IMR-90 (cell line): Measurements from ENCODE around the gene MTHFSD. TPM values are rescaled to one million over a fixed set of nuclear protein-coding genes. Genes with fewer than 3 reads are reported as not detected.

Experiments
- ATAC-seq: fragments of 200-7000 bp; cut with Tn5 transposase; 2 replicates; pipeline ENCODE4 v1.9.1; 2020; ENCODE audit warnings: low read depth, mild to moderate bottlenecking, moderate library complexity
- BruUV-seq: library from RNA; stranded (reverse); fragments of 400-500 nt; replicated peaks from 2 replicates; lab custom pipeline; 2021; lab: Mats Ljungman, UMichigan
- CTCF ChIA-PET: fragments of 300-600 bp; formaldehyde crosslinking; extraction: SDS; loops from one replicate; lab custom pipeline; 2021; ENCODE audit warnings: antibody characterized with exemption; lab: Yijun Ruan, JAX
- POLR2A ChIA-PET: fragments of 300-600 bp; sonication (Branson Sonifier 250); formaldehyde crosslinking; loops from one replicate; lab custom pipeline; 2022; ENCODE audit warnings: antibody characterized with exemption; ENCODE audit not compliant: unreplicated experiment; lab: Charles Lee
- DNase-seq: peaks from one replicate; pipeline ENCODE4 v3.0.0; 2013
- H2AFZ ChIP-seq: replicated peaks from 2 replicates; pipeline ENCODE3; 2013; ENCODE audit warnings: low read length, mild to moderate bottlenecking; ENCODE audit not compliant: poor library complexity
- H2AK5ac ChIP-seq: 2 replicates; pipeline ENCODE4 v1.6.1; 2013; ENCODE audit warnings: low read depth, low read length, inconsistent platforms
- H2AK9ac ChIP-seq: replicated peaks from 2 replicates; pipeline ENCODE3; 2013; ENCODE audit warnings: mild to moderate bottlenecking, low read depth, low read length, moderate library complexity; ENCODE audit not compliant: poor library complexity
- H2BK120ac ChIP-seq: 2 replicates; pipeline ENCODE4 v1.6.1; 2013; ENCODE audit warnings: low read depth, low read length, inconsistent platforms
- H2BK15ac ChIP-seq: 3 replicates; pipeline ENCODE4 v1.6.1; 2013; ENCODE audit warnings: low read depth, low read length, inconsistent platforms
- H2BK20ac ChIP-seq: 2 replicates; pipeline ENCODE4 v1.6.1; 2013; ENCODE audit warnings: low read depth, mild to moderate bottlenecking, inconsistent platforms, low read length, moderate library complexity
- H2BK5ac ChIP-seq: 2 replicates; pipeline ENCODE4 v1.6.1; 2013; ENCODE audit warnings: mild to moderate bottlenecking, low read depth, low read length, inconsistent platforms; ENCODE audit not compliant: poor library complexity, severe bottlenecking
- H3K14ac ChIP-seq: replicated peaks from 2 replicates; pipeline ENCODE4 v1.6.1; 2013; ENCODE audit warnings: low read depth, low read length, inconsistent platforms
- H3K18ac ChIP-seq: 2 replicates; pipeline ENCODE4 v1.6.1; 2013; ENCODE audit warnings: low read depth, low read length, control low read depth
- H3K23ac ChIP-seq: 2 replicates; pipeline ENCODE4 v1.6.1; 2013; ENCODE audit warnings: low read depth, low read length, inconsistent platforms
- H3K27ac ChIP-seq: 2 replicates; pipeline ENCODE4 v1.5.1; 2013; ENCODE audit warnings: mild to moderate bottlenecking, control low read depth, low read length; ENCODE audit not compliant: insufficient read depth
- H3K27me3 ChIP-seq: 2 replicates; pipeline ENCODE4 v1.6.1; 2013; ENCODE audit warnings: low read length; ENCODE audit not compliant: control insufficient read depth, insufficient read depth
- H3K36me3 ChIP-seq: 2 replicates; pipeline ENCODE4 v1.6.1; 2013; ENCODE audit warnings: low read length, mixed read lengths; ENCODE audit not compliant: control insufficient read depth, insufficient read depth
- H3K4ac ChIP-seq: 2 replicates; pipeline ENCODE4 v1.6.1; 2013; ENCODE audit warnings: low read depth, low read length, inconsistent platforms
- H3K4me1 ChIP-seq: 2 replicates; pipeline ENCODE4 v1.6.1; 2013; ENCODE audit warnings: low read length, mixed read lengths; ENCODE audit not compliant: control insufficient read depth, insufficient read depth
- H3K4me2 ChIP-seq: 2 replicates; pipeline ENCODE4 v1.6.1; 2013; ENCODE audit warnings: low read depth, mild to moderate bottlenecking, control low read depth, low read length, moderate library complexity
- H3K4me3 ChIP-seq: 2 replicates; pipeline ENCODE4 v1.5.1; 2013; ENCODE audit warnings: low read depth, mild to moderate bottlenecking, control low read depth, low read length, moderate library complexity; ENCODE audit not compliant: insufficient read depth
- H3K56ac ChIP-seq: 2 replicates; pipeline ENCODE4 v1.6.1; 2013; ENCODE audit warnings: low read length, inconsistent platforms; ENCODE audit not compliant: insufficient read depth; ENCODE audit errors: extremely low read depth
- H3K79me1 ChIP-seq, 2 experiments: 2 replicates each; pipeline ENCODE4 v1.6.1; 2013; ENCODE audit warnings: low read length in 2 of 2, inconsistent platforms in 1 of 2, low read depth in 1 of 2
- H3K9ac ChIP-seq: 2 replicates; pipeline ENCODE4 v1.6.1; 2013; ENCODE audit warnings: low read depth, low read length, control low read depth
- H3K9me1 ChIP-seq: 2 replicates; pipeline ENCODE4 v1.6.1; 2013; ENCODE audit warnings: low read length, inconsistent platforms; ENCODE audit not compliant: insufficient read depth
- H3K9me3 ChIP-seq: 2 replicates; pipeline ENCODE4 v1.6.1; 2013; ENCODE audit warnings: low read length; ENCODE audit not compliant: control insufficient read depth, insufficient read depth
- H4K20me1 ChIP-seq: 2 replicates; pipeline ENCODE4 v1.6.1; 2013; ENCODE audit warnings: low read length, inconsistent platforms; ENCODE audit not compliant: insufficient read depth
- H4K5ac ChIP-seq: 2 replicates; pipeline ENCODE4 v1.6.1; 2013; ENCODE audit warnings: mild to moderate bottlenecking, low read depth, low read length, control low read depth
- H4K8ac ChIP-seq, 2 experiments: 2 replicates each; pipeline ENCODE4 v1.6.1; 2013; ENCODE audit warnings: low read depth in 2 of 2, low read length in 2 of 2, control low read depth in 1 of 2, inconsistent platforms in 1 of 2
- H4K91ac ChIP-seq: 2 replicates; pipeline ENCODE4 v1.6.1; 2013; ENCODE audit warnings: low read depth, low read length, inconsistent platforms; ENCODE audit not compliant: insufficient read depth
- BHLHE40 ChIP-seq: fragments of 150-350 bp; IDR thresholded peaks from 2 replicates; pipeline ENCODE4 v1.6.1; 2016; ENCODE audit warnings: mild to moderate bottlenecking, low read depth, low read length
- CEBPB ChIP-seq: IDR thresholded peaks from 2 replicates; pipeline ENCODE4 v1.6.1; 2012; ENCODE audit warnings: low read depth, low read length, improper control_type of control experiment
- CHD1 ChIP-seq: IDR thresholded peaks from 2 replicates; pipeline ENCODE4 v1.6.1; 2012; ENCODE audit warnings: low read depth, low read length, improper control_type of control experiment
- CTCF ChIP-seq: conservative IDR thresholded peaks from 2 replicates; pipeline ENCODE4 v1.5.1; 2012; ENCODE audit warnings: mild to moderate bottlenecking, low read depth, low read length, improper control_type of control experiment
- ELK1 ChIP-seq: fragments of 150-350 bp; IDR thresholded peaks from 2 replicates; pipeline ENCODE4 v1.6.1; 2016; ENCODE audit warnings: low read depth, mild to moderate bottlenecking, low read length, moderate library complexity, borderline replicate concordance
- MAFK ChIP-seq: IDR thresholded peaks from 2 replicates; pipeline ENCODE4 v1.6.1; 2012; ENCODE audit warnings: low read depth, low read length, improper control_type of control experiment
- MAZ ChIP-seq: IDR thresholded peaks from 2 replicates; pipeline ENCODE4 v1.6.1; 2012; ENCODE audit warnings: low read depth, mild to moderate bottlenecking, low read length, improper control_type of control experiment, moderate library complexity, borderline replicate concordance
- MXI1 ChIP-seq: IDR thresholded peaks from 2 replicates; pipeline ENCODE4 v1.6.1; 2012; ENCODE audit warnings: low read depth, mild to moderate bottlenecking, low read length, moderate library complexity, borderline replicate concordance
- NFE2L2 ChIP-seq: fragments of 150-350 bp; IDR thresholded peaks from 2 replicates; pipeline ENCODE4 v1.6.1; 2016; ENCODE audit warnings: low read depth, mild to moderate bottlenecking, low read length
- POLR2A ChIP-seq: IDR thresholded peaks from 2 replicates; pipeline ENCODE4 v1.6.1; 2012; ENCODE audit warnings: mild to moderate bottlenecking, low read depth, low read length
- RCOR1 ChIP-seq: IDR thresholded peaks from 2 replicates; pipeline ENCODE4 v1.6.1; 2012; ENCODE audit warnings: mild to moderate bottlenecking, low read length, improper control_type of control experiment; ENCODE audit not compliant: insufficient replicate concordance
- RFX5 ChIP-seq: IDR thresholded peaks from 2 replicates; pipeline ENCODE4 v1.8.0; 2012; ENCODE audit warnings: low read depth, mild to moderate bottlenecking, low read length, moderate library complexity
- USF2 ChIP-seq: fragments of 150-350 bp; IDR thresholded peaks from 2 replicates; pipeline ENCODE4 v1.6.1; 2017; ENCODE audit warnings: mild to moderate bottlenecking, antibody characterized with exemption, low read length, low read depth
- WGBS, 2 experiments: methylation state at CpG; one replicate each; pipeline versions ENCODE4 v1.1.5 to v1.1.7; 2013; ENCODE audit warnings: missing lambda C conversion rate in 2 of 2; ENCODE audit not compliant: insufficient read length in 1 of 2; ENCODE audit errors: extremely low coverage in 2 of 2; 5-methylcytosine and 5-hydroxymethylcytosine counted together
- dilution Hi-C: fragments of 300-500 bp; cut with HindIII; formaldehyde crosslinking; loops from one replicate; pipeline ENCODE4 v1.14.3; 2018; ENCODE audit warnings: low sequenced_read_pairs; ENCODE audit not compliant: unreplicated experiment
- in situ Hi-C: fragments of 300-500 bp; cut with MboI; formaldehyde crosslinking; loops from 3 replicates; pipeline ENCODE4 v1.14.3; 2019; ENCODE audit warnings: low sequenced_read_pairs, inconsistent platforms, mixed read lengths
- intact Hi-C: fragments of 100-400 bp; cut with micrococcal nuclease; formaldehyde crosslinking; loops from 2 replicates; pipeline ENCODE4 v1.10.0; 2022
- polyA plus RNA-seq, 3 experiments: library from polyadenylated mRNA; depleted of rRNA; stranded (reverse); fragments of >200 nt; gene quantifications; 2 replicates each; pipeline ENCODE4 v1.2.3, GENCODE V29; 2012; ENCODE audit warnings: low replicate concordance in 1 of 3
- total RNA-seq: library from RNA; depleted of rRNA; stranded (reverse); fragments of >200 nt; gene quantifications from 2 replicates; pipeline ENCODE4 v1.2.3, GENCODE V29; 2012

MTHFSD gene
- total and polyA plus RNA-seq, 2 of the 4 experiments (the other 2 are of a cell fraction), result 8.2 to 16.8 TPM

- H2AK5ac ChIP-seq, result no peak overlapping the region
- H2BK5ac ChIP-seq, result no peak overlapping the region
- no peaks in the 10 kb centered on the region for H3K4me1 ChIP-seq
- DNase-seq (no peak), ATAC-seq (no peak)
- H2BK15ac ChIP-seq, result no peak overlapping the region
- H3K18ac ChIP-seq, result no peak overlapping the region
- no peak overlapping the region for H4K5ac ChIP-seq
- H3K9me1 ChIP-seq, result no peaks in the 10 kb centered on the region
- no peaks in the 10 kb centered on the region for H3K79me1 ChIP-seq
- H3K27ac ChIP-seq, result no peak overlapping the region
- peaks cover 4% of the 10 kb centered on the region; the same call in 1 of the 2 replicates for H3K36me3 ChIP-seq
- H4K91ac ChIP-seq, result no peak overlapping the region
- no peak overlapping the region for H2BK120ac ChIP-seq
- WGBS, 2 experiments, result 80% methylated on average over 21 of the region's 31 CpGs; no CpG with 5 or more reads in 1 of the 2 experiments
- H3K4ac ChIP-seq, result no peak overlapping the region
- intact Hi-C loops, result no loop called here
- dilution Hi-C loops, result no loop called here
- no peak overlapping the region for H4K8ac ChIP-seq
- H2BK20ac ChIP-seq, result no peak overlapping the region
- H3K23ac ChIP-seq, result no peak overlapping the region
- in situ Hi-C loops, result no loop called here
- no peak overlapping the region for H3K4me2 ChIP-seq
- BruUV-seq, result no TSS peak
- no peak overlapping the region for H2AK9ac ChIP-seq
- no peak overlapping the region for H2AFZ ChIP-seq
- ChIA-PET POLR2A (no interaction called here), CTCF (no interaction called here)
- TF ChIP-seq RCOR1 (no peak), MXI1 (no peak), NFE2L2 (no peak), ELK1 (no peak), POLR2A (no peak), CTCF (no peak), MAFK (no peak), MAZ (no peak), USF2 (no peak), CEBPB (no peak), RFX5 (no peak), CHD1 (no peak), BHLHE40 (no peak)
- no peaks in the 10 kb centered on the region for H3K27me3 ChIP-seq
- H3K9me3 ChIP-seq, result no peaks in the 10 kb centered on the region
- H4K20me1 ChIP-seq, result no peaks in the 10 kb centered on the region
- H3K4me3 ChIP-seq, result no peak overlapping the region
- no peak overlapping the region for H3K56ac ChIP-seq
- H3K9ac ChIP-seq, result no peak overlapping the region
- no peak overlapping the region for H3K14ac ChIP-seq
These were observed 24.5 kb downstream of the MTHFSD start for GRCh38 chr16:86530251-86531190.
